Breast epithelium (tissue), 3 donors: ENCODE data around the gene ANKRD52.

Experiments
- CTCF ChIP-seq, 3 donors: fragments of 450-650 bp; IDR thresholded peaks; one replicate each; pipeline ENCODE4 v1.5.1; 2016 to 2017; ENCODE audit warnings: antibody characterized with exemption in 3 of 3, mild to moderate bottlenecking in 3 of 3, moderate library complexity in 3 of 3
- POLR2AphosphoS5 ChIP-seq, 3 donors: sonication (generic); formaldehyde crosslinking; IDR thresholded peaks; one replicate each; pipeline ENCODE4 v1.6.1; 2017; ENCODE audit warnings: antibody characterized with exemption in 3 of 3

- TF ChIP-seq POLR2AphosphoS5 (IDR thresholded peaks at IDR 0.05) (no peak), CTCF (IDR thresholded peaks at IDR 0.05) (no peak)
Observed at GRCh38 chr12:56205445-56205844, 52.7 kb downstream of the ANKRD52 start.
